GM21576 (cell line): ENCODE measurements around the gene CHL1.

ENCODE experiments used
- ATAC-seq: cut with Tn5 transposase; IDR thresholded peaks from one replicate; pipeline ENCODE4 v1.9.1; 2021; ENCODE audit warnings: mild to moderate bottlenecking, moderate library complexity; ENCODE audit not compliant: unreplicated experiment

CHL1 gene

DNA sequence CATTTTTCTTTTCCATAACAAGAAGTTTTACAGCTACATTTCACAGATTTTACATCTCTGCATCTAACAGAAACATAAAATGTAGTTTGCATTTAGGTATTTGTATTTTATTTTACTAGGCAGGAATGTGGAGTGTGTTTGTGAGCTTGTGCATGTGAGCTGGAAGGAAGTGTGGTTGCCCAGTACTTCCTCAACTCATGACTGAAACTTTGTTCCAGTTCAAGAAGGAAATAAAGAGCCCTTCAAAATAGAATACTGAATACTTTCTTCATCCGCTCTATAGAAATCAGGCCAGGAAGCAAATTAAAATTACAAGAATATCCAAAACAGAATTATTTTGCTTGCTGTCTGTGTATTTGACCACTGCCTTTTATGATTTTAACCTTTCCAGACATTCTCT is 81.3 kb downstream of the CHL1 start:
- no peak for ATAC-seq

DNA sequence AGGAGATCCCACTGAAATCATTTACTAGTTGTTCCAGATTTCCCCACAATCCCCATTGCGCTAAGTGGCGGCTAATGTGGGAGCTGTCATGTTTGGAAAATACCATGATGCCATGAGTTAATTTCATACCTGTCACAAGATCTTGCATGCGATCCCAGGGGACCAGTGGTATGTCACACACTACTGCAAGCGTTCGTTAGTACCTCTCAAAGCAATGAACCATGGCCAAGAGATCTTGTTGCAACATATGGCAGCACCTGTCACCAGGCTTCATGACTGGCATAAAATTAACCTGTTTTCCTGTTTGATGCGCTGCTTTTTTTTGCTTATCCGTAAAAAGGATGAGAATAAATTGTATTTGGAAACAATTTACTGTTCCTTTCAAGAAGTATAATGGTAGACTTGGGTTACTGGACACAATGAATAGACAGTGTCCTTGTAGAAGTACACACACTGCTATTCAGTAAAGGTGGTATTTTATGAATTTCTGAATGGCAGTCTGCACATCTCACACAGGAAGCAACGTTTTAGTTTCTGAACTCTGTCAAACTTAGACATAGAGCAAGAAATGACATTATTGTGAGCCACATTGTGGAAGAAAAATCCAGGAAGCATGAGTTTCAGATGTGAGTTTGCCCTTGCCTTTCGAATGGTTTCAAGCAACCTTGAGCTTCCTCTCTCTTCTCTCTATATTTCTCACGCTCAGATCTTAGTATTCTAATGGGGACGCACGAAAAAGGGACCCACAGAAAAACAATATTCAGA is 81.9 kb downstream of the CHL1 start:
- peak; percentile 85 for ATAC-seq

DNA sequence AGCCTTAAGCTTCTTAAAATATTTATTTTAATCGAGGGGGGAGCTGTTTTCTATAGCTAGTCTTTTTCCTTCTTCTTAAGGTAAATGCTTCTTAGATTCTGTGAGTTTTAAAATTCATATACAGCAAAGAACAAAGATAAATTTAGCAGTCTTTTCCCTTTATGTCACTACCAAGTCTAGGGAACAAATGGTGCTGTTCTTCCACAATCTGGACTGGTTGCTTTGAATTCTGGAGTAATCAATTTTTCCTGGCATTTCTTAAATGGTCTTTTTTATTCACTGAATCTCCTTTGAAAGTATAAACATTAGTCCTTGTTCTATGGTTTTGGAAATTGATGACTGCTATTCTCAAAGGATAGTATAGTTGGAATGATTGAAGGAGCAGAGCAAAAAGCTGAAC is 82.8 kb downstream of the CHL1 start:
- no peak for ATAC-seq

GRCh38 chr3:280681-281080 is 84.1 kb downstream of the CHL1 start:
- ATAC-seq: no peak

- ATAC-seq: no peak
Measured at GRCh38 chr3:284322-284721, 87.8 kb downstream of the CHL1 start.

- no peak for ATAC-seq
Measured at GRCh38 chr3:288417-288816, 91.9 kb downstream of the CHL1 start.

GRCh38 chr3:291028-291427 is 94.5 kb downstream of the CHL1 start:
- ATAC-seq: no peak

DNA sequence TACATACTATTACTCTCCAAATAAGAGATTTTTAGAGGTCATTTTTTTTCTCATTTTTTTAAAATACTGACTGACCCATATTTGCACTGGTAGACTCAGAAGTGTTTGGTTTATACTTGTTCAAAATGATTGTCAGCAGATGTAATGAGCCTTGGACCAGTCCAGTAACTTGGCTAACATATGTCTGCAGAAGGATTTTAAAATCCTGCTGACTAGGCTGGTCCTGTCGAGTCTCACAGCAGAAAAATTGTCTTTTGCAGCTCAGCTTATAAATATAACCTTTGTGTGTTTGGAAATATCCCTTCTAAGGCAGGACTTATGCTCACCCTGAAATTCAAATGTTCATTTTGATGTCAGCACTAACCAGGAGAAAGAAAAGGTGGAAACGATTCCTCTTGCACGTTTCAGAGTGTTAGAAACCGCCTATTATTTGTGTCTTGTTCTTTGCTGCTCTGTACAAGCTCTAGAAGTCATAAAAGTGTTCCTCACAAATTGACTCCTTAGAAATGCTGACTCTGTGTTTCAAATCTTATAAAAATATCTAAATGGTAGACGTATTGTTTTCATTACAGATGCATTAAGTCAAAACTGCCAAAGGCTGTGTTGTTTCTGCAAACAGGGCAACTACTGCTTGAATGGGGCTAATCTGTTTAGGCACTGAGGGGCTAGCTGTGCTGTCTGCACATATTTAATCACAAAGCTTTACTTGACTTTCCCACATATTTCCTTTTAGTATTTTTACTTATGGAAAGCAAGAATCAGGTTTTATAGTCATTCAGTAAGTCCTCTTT is 95.3 kb downstream of the CHL1 start:
- no peak for ATAC-seq

DNA sequence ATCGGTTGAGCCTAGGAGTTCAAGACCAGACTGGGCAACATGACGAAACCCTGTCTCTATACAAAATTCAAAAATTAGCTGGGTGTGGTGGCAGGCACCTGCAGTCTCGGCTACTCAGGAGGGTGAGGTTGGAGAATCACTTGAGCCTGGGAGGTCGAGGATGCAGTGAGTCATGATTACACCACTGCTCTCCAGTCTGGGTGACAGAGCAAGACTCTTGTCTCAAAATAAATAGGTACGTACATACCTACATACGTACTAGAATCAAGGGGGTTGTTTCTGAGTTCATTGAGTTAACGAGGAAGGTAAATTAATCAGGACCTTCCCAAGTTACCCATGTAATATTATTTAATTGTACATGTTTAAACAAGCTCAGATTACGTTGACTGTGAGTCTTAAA is 97.5 kb downstream of the CHL1 start:
- no peak for ATAC-seq

DNA sequence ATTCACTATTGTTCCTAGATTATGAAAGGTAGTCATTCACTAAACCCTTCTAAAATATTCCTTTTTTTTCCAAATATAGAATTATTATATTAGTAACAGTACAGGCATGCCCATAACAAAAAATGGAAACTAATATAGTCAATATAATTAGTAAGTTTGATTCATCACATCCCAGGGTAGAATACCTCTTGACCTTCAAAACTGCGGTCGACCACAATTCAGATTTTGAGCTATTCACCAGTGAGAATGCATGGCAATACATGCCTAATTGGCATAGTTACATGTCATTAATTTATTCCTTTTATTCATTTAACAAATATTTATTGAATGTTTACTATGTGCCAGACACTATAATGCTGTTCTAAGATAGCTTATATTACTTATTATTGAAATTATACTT is 98.0 kb downstream of the CHL1 start:
- no peak for ATAC-seq

DNA sequence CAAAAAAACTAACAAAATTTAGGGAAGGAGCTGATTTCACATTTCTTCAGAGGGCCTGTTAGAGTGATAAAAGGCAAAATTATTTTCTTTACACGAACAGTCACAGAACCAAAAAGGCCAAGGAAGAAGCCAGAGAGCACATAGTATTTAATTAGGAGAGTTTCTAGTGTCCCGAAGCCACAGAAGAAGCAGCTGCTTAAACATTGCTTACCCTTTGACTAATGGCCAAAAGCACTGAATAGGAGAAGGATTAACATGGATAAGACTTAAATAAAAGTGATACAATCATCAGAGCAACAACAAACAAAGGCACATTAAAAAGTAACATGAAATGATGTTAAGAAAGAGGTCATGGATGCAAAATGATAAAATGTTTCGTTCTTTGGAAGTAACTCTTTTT is 98.6 kb downstream of the CHL1 start:
- ATAC-seq: no peak

- no peak for ATAC-seq
Measured at GRCh38 chr3:297585-297984, 101.0 kb downstream of the CHL1 start.

DNA sequence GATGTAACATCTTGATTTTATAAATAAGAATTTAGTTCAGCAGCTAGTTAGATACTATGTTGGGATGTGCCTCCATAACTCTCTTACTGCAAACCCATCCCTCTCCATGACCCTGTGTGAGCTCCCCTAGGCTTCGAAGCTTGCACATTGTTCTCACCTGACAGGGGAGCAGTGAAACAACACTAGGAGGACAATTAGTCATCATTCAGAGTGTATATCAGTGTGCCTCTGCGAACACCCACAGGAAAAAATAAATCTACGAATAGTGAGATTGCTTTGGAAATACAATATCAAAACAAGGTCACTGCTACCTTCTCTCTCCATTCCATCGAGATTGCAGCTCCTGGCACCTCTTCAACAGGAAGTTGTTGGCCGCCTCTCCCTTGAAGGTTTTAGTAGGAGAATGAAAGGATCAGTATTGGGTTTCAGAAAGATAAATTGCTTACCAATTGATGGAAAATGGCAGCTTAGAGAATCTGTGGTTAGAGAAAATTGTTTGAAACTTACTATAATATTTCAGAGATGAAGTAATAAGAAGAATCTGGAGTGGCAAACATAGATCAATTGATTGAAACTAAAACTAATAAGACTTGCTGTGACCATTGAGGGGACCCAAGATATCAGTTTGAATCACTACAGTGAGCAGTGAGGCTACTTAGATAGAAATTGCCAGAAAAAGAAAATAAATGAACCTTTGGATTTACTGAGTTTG is 103.2 kb downstream of the CHL1 start:
- no peak for ATAC-seq

DNA sequence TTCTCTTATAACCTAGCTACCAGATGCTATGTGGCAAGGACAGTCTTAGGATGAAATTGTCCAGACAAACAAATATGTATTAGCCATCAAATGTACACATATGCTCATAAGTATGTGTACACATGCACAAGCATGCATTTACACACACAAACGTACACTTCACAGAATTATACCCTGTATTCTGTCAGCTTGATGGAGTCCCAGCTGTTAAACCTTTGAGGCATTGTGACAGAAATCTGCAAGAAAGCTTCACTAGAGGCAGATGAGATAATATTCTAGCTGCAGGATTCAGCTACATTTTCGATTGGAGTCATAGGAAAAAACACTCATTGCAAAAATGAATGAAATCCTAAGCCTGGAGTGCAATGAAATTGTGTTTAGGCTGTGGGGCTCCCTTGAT is 110.6 kb downstream of the CHL1 start:
- no peak for ATAC-seq

DNA sequence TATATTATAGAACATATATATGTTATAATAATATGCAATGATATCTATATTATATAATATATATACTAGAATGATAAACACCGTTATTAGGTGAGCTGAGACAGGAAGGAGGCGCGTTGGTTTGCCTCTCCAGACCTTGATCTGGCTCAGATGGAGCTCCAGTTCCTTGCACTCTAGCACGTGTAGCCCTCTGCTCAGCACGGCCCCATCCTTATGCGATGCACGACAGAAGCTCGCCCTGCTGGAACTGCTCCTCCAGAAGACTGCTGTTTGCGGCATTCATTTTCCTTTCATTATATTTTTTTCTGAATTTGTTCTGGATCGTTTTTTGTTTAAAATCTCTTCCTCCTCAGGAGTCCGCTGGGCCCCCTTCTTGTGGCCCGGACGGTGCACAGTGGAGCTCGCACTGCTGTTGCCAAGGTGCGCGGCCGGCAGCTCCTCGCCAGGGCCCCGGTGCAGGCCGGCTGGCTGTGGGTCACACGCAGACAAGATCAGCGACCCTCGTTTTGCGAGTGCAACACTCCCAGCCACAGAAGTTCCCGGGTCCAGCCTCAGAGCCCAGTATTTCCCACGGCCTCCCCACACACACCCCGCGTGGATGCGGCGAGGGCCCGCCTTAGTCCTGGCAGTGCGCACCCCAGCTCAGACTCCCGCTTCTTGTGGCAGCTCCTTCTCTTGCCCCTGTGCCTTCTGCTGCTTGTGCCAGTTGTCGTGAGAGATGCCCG is 112.2 kb downstream of the CHL1 start:
- ATAC-seq: no peak

- ATAC-seq: no peak
Measured at GRCh38 chr3:312160-312733, 115.7 kb downstream of the CHL1 start.

- no peak for ATAC-seq
Measured at GRCh38 chr3:312911-313310, 116.3 kb downstream of the CHL1 start.

GRCh38 chr3:317012-317411 is 120.4 kb downstream of the CHL1 start:
- ATAC-seq: no peak

DNA sequence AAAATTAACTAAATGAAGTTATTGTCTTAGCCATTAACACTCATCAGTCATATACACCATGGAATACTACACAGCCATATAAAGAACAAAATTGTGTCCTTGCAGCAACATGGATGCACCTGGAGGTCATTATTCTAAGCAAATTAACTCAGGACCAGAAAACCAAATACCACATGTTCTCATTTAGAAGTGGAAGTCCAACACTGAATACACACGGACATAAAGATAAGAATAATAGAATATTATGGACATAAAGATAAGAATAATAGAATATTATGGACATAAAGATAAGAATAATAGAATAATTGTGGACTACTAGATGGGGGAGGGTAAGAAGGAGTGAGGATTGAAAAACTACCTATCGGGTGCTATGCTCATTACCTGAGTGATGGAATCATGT is 122.3 kb downstream of the CHL1 start:
- ATAC-seq: no peak

GRCh38 chr3:324423-324822 is 127.9 kb downstream of the CHL1 start:
- ATAC-seq: no peak

DNA sequence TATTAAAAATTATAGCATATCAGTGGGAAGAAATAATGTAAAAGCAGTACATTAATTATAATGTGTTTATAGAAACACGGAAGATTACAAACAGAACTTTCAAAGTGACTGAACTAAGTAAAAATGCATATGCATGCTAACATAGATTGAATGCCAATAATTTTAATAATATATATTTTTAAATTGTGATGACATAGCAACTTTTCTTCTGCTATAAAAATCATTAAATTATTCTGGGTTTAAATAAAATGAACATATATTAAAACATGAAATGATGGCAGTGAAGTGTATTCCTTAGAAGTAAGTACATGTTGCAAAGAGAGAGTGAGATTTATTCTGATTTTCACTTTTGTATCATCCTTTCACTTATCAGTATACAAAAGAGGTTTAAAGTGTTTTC is 128.9 kb downstream of the CHL1 start:
- no peak for ATAC-seq
